ENCODE results near the gene MMP24OS.

The MMP24OS gene

DNA sequence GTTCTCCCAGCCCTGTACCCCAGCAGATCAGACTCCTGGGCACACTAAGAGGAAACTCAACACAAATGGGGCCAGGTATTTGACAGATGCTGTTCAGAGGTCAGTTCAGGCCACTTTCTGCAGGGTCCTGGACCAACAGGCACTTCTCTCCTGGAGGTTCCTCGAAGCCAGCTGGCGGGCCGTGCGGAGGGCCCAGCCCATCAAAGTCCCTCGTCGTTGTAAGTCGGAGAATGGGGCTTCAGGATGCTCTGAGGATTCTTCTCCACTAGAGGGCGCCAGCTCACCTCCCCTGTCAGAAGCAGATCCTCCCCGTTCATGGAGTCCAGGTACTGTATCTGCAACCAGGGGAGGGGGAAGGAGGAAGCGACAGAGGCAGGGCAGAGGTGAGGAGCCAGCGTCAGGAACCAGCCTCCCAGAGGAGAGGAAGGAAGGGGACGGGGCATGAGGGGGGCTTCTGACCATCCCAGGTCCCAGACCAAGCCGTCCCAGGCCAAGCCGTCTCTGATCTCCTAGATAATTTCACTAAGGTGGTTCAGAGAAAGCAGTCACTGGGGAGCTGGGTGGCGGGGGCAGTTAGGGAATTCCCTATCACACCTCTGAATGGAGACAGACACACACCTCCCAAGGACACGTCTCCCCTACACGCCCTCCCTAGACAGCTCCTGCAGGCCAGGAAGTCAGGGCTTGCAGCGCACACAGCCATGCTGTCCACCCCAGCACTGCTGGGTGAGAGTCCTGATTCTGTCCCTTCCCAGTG is 26.0 kb upstream of the MMP24OS start:
- H3K4me3 ChIP-seq (ENCODE audit: low read length), result no peak overlapping the region; the same call in 1 of the 2 replicates
- H3K4me1 ChIP-seq (ENCODE audit: insufficient read depth, low read length), result no peaks in the 10 kb centered on the region; the same call in 1 of the 2 replicates
- no peak overlapping the region for H3K27ac ChIP-seq (ENCODE audit: low read length)
- no peaks in the 10 kb centered on the region for H3K27me3 ChIP-seq (ENCODE audit: insufficient read depth, low read length)
- no peaks in the 10 kb centered on the region for H3K9me3 ChIP-seq (ENCODE audit: insufficient read depth, low read depth, low read length)
- peaks cover 6% of the 10 kb centered on the region for H3K36me3 ChIP-seq (ENCODE audit: insufficient read depth, low read depth, low read length)
- no peak overlapping the region for H3K9ac ChIP-seq (ENCODE audit: low read depth, low read length)

DNA sequence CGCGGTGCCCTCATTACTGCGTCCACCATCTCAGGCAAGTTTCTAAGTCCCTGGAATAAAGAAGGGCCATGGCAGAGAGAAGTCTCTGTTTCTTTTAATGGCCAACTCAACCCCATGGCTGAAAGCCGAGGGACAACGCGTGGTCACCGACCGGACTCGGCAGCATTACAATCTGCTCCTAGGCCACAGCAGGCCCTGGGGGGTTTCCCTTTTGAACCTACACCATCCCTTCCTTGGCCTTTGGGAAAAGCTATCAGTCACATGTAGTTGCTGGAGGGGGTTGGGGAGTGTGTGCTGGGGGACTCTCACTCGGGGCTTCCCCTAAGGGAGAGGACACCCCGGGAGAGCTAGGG is 25.4 kb upstream of the MMP24OS start:
- no peak overlapping the region for H3K9ac ChIP-seq (ENCODE audit: low read depth, low read length)
- H3K4me1 ChIP-seq (ENCODE audit: insufficient read depth, low read length), result no peaks in the 10 kb centered on the region; the same call in 1 of the 2 replicates
- no peaks in the 10 kb centered on the region for H3K9me3 ChIP-seq (ENCODE audit: insufficient read depth, low read depth, low read length)
- no peak overlapping the region for H3K4me3 ChIP-seq (ENCODE audit: low read length)
- H3K27ac ChIP-seq (ENCODE audit: low read length), result no peak overlapping the region
- no peaks in the 10 kb centered on the region for H3K27me3 ChIP-seq (ENCODE audit: insufficient read depth, low read length)
- H3K36me3 ChIP-seq (ENCODE audit: insufficient read depth, low read depth, low read length), result peaks cover 6% of the 10 kb centered on the region

DNA sequence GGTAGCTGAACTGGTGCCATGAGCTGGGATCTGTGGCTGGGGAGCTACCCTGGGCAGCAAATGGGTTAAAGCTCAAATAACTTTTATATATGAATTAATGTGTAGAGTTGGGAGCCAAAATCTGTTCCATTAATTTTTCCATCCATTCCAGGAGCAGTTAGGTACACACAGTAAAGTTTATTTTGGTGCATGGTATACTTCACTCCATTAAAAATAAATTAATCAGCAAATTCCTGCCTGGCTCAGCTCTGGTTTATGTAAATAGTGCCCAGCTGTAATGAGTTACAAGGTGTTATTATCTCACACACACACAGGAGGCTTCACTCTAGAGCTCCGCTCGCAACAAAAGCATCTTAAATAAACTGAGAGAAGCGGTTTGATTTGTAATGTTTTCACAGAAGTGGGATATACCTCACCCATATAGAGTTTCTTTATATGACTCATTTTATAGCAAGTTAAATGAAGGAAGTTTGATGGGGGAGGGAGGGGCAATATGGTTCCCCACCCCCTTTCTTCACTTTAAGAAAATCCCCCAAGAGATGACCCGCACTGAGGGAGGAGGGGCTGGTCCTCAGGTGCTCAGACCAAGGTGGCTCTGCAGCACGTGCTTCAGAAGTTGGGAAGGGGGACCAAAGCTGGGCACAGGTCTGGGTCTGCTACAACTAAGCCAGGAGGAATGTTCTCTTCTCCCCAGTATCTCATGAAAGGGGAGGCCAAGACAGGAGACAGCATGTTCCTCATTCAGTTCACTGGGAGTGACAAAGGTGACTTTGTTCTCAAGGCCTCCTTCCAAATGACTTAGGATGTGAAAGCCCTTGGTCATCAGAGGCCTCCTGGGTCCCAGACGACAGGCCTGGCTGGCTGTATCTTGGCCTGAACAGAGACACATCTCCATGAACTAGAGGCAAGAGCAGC is 24.8 kb upstream of the MMP24OS start:
- no peaks in the 10 kb centered on the region for H3K9me3 ChIP-seq (ENCODE audit: insufficient read depth, low read depth, low read length)
- no peak overlapping the region for H3K9ac ChIP-seq (ENCODE audit: low read depth, low read length)
- no peaks in the 10 kb centered on the region for H3K4me1 ChIP-seq (ENCODE audit: insufficient read depth, low read length)
- H3K27ac ChIP-seq (ENCODE audit: low read length), result no peak overlapping the region
- no peak overlapping the region for H3K4me3 ChIP-seq (ENCODE audit: low read length)
- H3K27me3 ChIP-seq (ENCODE audit: insufficient read depth, low read length), result no peaks in the 10 kb centered on the region
- peaks cover 6% of the 10 kb centered on the region for H3K36me3 ChIP-seq (ENCODE audit: insufficient read depth, low read depth, low read length)

DNA sequence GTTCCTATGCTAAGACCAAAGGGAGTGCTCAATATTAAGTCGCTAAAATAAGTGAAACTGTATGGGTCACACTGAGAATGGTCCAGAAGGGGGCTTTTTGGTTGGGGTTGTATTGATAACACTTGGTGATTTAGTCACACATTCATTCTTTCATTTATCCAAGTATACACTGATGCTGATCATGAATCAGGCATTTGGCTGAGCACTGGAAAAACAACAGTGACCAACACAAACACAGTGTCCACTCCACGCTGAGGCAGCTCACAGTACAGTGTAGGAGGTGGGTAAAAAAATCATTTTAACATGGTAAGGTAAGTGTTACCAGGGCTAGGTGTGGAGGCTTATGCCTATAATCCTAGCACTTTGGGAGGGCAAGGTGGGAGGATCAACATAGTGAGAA is 23.5 kb upstream of the MMP24OS start:
- H3K27ac ChIP-seq (ENCODE audit: low read length), result no peak overlapping the region

DNA sequence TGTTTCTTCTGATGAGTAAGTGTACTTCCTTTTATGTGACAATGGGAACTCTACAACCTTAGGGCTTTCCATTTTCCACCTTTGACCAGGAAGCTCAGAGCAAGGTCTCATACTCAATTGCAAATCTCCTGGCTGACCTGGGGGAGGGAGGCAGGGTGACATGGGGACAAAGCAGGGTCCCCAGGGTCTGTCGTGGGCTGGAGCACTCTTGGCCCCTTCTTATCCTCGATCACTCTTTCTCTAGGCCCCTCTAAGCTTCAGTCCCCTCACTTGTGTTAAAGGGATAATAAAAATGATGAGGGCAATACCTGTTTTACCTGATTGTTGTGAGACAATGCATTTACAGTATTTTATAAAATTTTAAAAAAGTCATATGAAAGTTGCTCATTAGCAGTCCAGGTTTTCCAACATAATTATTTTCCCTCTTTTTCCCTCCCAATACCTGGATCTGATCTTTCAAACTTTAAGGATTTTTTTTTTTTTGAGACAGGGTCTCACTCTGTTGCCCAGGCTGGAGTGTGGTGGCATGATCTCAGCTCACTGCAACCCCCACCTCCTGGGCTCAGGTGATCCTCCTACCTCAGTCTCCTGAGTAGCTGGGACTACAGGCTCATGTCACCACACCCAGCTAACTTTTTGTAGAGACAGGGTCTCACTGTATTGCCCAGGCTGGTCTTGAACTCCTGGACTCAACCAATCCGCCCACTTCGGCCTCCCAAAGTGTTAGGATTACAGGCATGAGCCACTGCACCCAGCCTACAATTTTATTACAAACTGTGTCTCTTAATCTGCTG is 22.7 kb upstream of the MMP24OS start:
- H3K9ac ChIP-seq (ENCODE audit: low read depth, low read length), result no peak overlapping the region
- H3K4me1 ChIP-seq (ENCODE audit: insufficient read depth, low read length), result no peaks in the 10 kb centered on the region
- no peaks in the 10 kb centered on the region for H3K9me3 ChIP-seq (ENCODE audit: insufficient read depth, low read depth, low read length)
- no peak overlapping the region for H3K4me3 ChIP-seq (ENCODE audit: low read length)
- no peaks in the 10 kb centered on the region for H3K36me3 ChIP-seq (ENCODE audit: insufficient read depth, low read depth, low read length)
- no peaks in the 10 kb centered on the region for H3K27me3 ChIP-seq (ENCODE audit: insufficient read depth, low read length)
- no peak overlapping the region for H3K27ac ChIP-seq (ENCODE audit: low read length)

More for the DNA sequence above, 23.5 kb upstream of the MMP24OS start:
- H3K4me3 ChIP-seq (ENCODE audit: low read length), result no peak overlapping the region
- no peaks in the 10 kb centered on the region for H3K27me3 ChIP-seq (ENCODE audit: insufficient read depth, low read length)
- H3K9ac ChIP-seq (ENCODE audit: low read depth, low read length), result no peak overlapping the region
- H3K36me3 ChIP-seq (ENCODE audit: insufficient read depth, low read depth, low read length), result peaks cover 4% of the 10 kb centered on the region
- no peaks in the 10 kb centered on the region for H3K4me1 ChIP-seq (ENCODE audit: insufficient read depth, low read length)
- H3K9me3 ChIP-seq (ENCODE audit: insufficient read depth, low read depth, low read length), result no peaks in the 10 kb centered on the region

DNA sequence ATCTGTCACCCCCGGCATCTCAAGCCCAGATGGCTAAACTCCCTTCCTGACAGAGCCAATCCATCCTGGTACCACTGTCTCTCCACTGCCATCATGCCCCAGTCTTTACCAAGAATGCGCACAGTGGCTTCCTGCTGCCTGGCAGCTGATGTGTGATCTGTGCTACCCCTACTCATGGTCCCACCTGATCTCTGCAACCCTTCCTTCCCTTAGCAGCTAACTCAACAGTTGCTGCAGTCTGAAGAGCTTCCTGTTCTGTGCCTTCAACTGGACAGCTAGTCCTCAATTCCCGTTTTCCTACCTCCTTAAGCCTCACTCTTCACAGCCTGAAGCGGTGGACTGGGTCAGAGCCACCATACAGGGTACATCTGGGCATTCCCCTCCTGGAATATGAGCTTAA is 21.9 kb upstream of the MMP24OS start:
- Histone ChIP-seq H3K9me3 (ENCODE audit: insufficient read depth, low read depth, low read length) (no peaks in the 10 kb centered on the region), H3K27me3 (ENCODE audit: insufficient read depth, low read length) (no peaks in the 10 kb centered on the region), H3K9ac (ENCODE audit: low read depth, low read length) (no peak overlapping the region), H3K4me1 (ENCODE audit: insufficient read depth, low read length) (no peaks in the 10 kb centered on the region), H3K36me3 (ENCODE audit: insufficient read depth, low read depth, low read length) (no peaks in the 10 kb centered on the region), H3K27ac (ENCODE audit: low read length) (no peak overlapping the region), H3K4me3 (ENCODE audit: low read length) (no peak overlapping the region)

DNA sequence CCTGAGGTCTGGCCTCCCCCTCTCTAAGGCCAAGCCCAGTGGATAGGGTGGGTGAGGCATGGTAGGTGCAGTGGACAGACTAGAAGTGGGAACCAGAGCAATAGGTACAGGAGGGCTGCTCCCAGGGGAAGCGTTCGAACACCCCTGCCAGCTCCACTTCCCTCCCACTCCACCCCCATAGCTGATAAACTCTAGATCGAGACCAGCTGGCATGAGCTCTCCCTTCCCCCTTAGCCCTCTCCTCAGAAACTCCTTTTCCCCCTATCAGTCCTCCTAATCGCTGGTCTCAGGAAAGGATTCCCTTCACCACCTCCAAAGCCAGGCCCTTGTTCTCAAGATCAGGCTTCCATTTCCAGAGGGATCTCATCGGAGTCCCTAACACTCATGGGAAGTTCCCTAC is 20.3 kb upstream of the MMP24OS start:
- no peak overlapping the region for H3K27ac ChIP-seq (ENCODE audit: low read length)
- H3K27me3 ChIP-seq (ENCODE audit: insufficient read depth, low read length), result no peaks in the 10 kb centered on the region
- H3K36me3 ChIP-seq (ENCODE audit: insufficient read depth, low read depth, low read length), result no peaks in the 10 kb centered on the region
- H3K4me3 ChIP-seq (ENCODE audit: low read length), result no peak overlapping the region
- H3K9me3 ChIP-seq (ENCODE audit: insufficient read depth, low read depth, low read length), result no peaks in the 10 kb centered on the region
- no peaks in the 10 kb centered on the region for H3K4me1 ChIP-seq (ENCODE audit: insufficient read depth, low read length)
- no peak overlapping the region for H3K9ac ChIP-seq (ENCODE audit: low read depth, low read length)

DNA sequence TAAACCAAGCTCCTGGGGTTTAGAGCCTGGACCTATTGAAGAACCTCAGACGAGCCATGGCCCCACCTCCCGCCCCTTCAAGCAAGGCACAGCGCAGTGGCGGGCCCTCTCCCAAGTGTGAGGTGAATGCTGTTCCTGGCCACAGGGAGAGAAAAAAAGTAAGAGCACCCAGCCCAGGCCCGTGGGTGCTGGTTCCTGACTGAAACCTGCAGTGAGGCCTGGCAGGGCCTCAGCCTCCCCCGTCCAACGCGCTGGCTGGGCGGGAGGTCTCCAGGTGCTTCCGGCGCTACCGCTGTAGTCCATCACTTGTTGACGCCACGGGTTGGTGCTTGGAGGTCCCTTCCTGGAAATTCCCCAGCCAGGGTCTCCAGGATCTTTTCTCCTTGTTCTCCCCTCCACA is 19.8 kb upstream of the MMP24OS start:
- Histone ChIP-seq H3K36me3 (ENCODE audit: insufficient read depth, low read depth, low read length) (no peaks in the 10 kb centered on the region), H3K4me3 (ENCODE audit: low read length) (no peak overlapping the region), H3K4me1 (ENCODE audit: insufficient read depth, low read length) (no peaks in the 10 kb centered on the region), H3K27me3 (ENCODE audit: insufficient read depth, low read length) (no peaks in the 10 kb centered on the region), H3K27ac (ENCODE audit: low read length) (no peak overlapping the region), H3K9ac (ENCODE audit: low read depth, low read length) (no peak overlapping the region), H3K9me3 (ENCODE audit: insufficient read depth, low read depth, low read length) (no peaks in the 10 kb centered on the region)

DNA sequence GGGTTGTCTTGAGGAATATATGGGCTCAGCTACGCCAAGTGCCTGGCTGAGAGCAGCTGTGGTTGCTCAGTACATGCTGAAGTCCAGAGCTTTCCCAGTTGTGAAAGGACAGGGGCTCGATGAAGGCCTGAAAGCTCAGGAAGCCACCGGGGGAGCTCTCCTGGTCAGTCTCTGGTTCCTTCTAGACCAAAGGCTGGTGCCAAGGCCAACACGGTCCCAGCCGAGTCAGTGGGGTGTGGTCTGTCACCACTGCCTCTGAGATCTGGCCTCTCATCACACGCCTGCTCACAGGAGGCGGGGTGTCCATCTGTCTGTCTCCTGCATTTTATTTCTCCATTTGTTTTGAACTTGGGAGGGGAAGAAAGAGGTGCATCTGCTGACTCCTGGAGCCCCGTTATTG is 19.2 kb upstream of the MMP24OS start:
- H3K9me3 ChIP-seq (ENCODE audit: insufficient read depth, low read depth, low read length), result no peaks in the 10 kb centered on the region
- H3K36me3 ChIP-seq (ENCODE audit: insufficient read depth, low read depth, low read length), result no peaks in the 10 kb centered on the region
- H3K9ac ChIP-seq (ENCODE audit: low read depth, low read length), result no peak overlapping the region
- no peak overlapping the region for H3K4me3 ChIP-seq (ENCODE audit: low read length)
- no peak overlapping the region for H3K27ac ChIP-seq (ENCODE audit: low read length)
- no peaks in the 10 kb centered on the region for H3K27me3 ChIP-seq (ENCODE audit: insufficient read depth, low read length)
- no peaks in the 10 kb centered on the region for H3K4me1 ChIP-seq (ENCODE audit: insufficient read depth, low read length)

DNA sequence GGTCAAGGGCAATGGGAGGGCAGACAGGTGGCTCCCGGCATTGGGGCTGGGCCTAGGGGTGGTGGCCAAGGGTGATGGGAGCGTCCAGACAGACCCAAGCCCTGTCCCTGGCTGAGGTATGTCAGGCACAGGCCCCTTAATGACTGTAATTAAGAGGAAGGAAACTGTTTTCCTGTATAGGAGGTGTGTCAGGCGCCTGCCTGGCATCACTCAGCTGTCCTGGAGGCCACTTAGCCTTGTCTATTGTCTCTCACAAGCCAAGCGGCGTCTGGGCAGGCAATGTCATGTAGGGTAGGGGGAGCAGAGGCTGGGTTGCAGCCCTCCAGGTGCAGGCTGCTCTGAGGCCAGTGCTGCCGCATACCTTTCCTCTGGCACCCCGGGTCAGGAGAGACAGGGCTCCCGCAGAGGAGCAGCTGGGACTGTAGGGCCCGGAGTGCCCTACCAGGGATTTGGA is 18.2 kb upstream of the MMP24OS start:
- H3K4me1 ChIP-seq (ENCODE audit: insufficient read depth, low read length), result no peaks in the 10 kb centered on the region
- H3K27ac ChIP-seq (ENCODE audit: low read length), result no peak overlapping the region
- H3K27me3 ChIP-seq (ENCODE audit: insufficient read depth, low read length), result no peaks in the 10 kb centered on the region

DNA sequence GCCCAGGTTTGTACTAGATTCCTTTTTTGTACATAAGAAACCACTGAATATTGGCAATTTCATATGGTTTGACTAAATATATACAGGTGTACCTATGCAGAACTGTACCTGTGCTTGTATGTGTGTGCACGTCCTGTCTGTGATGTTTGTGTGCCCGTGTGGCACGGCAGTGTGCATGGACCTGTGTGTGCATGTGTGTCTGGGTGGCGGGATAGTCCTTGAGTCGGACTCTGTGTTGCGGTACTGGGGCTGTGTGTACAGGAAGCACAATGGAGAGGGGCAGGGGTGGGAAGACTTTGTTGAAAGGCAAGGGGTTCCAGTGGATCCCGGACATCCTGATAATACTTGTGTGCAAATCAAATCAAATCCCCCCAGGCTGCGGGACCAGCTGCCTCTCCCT is 17.8 kb upstream of the MMP24OS start:
- no peak overlapping the region for H3K4me3 ChIP-seq (ENCODE audit: low read length)
- H3K4me1 ChIP-seq (ENCODE audit: insufficient read depth, low read length), result no peaks in the 10 kb centered on the region
- no peaks in the 10 kb centered on the region for H3K27me3 ChIP-seq (ENCODE audit: insufficient read depth, low read length)
- H3K9me3 ChIP-seq (ENCODE audit: insufficient read depth, low read depth, low read length), result no peaks in the 10 kb centered on the region
- no peak overlapping the region for H3K27ac ChIP-seq (ENCODE audit: low read length)
- H3K9ac ChIP-seq (ENCODE audit: low read depth, low read length), result no peak overlapping the region
- H3K36me3 ChIP-seq (ENCODE audit: insufficient read depth, low read depth, low read length), result no peaks in the 10 kb centered on the region

More for the DNA sequence above, 18.2 kb upstream of the MMP24OS start:
- Histone ChIP-seq H3K9me3 (ENCODE audit: insufficient read depth, low read depth, low read length) (no peaks in the 10 kb centered on the region), H3K4me3 (ENCODE audit: low read length) (no peak overlapping the region), H3K36me3 (ENCODE audit: insufficient read depth, low read depth, low read length) (no peaks in the 10 kb centered on the region), H3K9ac (ENCODE audit: low read depth, low read length) (no peak overlapping the region)

Data from iPS-20b (cell line).